ENCODE results near the gene KCP.
"Not testable (repeated sequence)": the region's sequence is repeated elsewhere in the genome, so short reads cannot be mapped to it uniquely, and the experiment has no call there.

Gene KCP

DNA sequence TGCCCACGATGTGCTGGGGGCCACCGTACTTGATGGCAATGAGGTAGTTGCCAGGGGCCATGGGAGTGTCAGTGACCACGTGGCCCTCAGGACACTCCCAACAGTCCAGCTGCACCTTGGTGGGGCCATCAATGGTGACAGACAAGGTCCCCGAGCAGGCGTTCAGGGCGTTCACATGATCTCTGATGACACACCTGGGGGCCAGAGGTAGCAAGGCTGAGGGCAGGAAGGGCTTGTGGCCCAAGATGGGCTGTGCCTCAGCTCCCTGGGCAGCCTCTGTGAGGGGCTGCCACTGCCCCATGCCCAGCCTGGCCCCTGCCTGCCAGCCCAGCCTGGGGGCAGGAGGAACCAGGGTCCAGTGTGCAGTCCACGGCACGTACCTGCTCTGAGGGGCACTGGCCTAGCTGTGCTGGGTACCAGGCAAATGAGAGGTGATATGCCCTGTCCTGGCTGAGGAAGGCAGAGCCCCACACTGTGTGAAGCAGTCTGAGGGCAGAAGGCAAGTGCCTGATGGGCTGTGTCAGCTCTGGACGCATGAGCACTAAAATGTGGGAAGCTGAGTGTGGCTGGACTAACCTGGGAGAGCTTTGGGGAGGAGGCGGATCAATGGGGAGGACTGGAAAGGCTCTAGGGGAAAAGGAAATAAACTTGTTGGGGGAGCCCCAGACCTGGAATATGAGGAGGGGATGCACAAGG is 3.5 kb upstream of the KCP start:
- TF ChIP-seq, protein P1, sequence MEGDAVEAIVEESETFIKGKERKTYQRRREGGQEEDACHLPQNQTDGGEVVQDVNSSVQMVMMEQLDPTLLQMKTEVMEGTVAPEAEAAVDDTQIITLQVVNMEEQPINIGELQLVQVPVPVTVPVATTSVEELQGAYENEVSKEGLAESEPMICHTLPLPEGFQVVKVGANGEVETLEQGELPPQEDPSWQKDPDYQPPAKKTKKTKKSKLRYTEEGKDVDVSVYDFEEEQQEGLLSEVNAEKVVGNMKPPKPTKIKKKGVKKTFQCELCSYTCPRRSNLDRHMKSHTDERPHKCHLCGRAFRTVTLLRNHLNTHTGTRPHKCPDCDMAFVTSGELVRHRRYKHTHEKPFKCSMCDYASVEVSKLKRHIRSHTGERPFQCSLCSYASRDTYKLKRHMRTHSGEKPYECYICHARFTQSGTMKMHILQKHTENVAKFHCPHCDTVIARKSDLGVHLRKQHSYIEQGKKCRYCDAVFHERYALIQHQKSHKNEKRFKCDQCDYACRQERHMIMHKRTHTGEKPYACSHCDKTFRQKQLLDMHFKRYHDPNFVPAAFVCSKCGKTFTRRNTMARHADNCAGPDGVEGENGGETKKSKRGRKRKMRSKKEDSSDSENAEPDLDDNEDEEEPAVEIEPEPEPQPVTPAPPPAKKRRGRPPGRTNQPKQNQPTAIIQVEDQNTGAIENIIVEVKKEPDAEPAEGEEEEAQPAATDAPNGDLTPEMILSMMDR (IDR thresholded peaks at IDR 0.05; ENCODE audit: borderline replicate concordance, insufficient read depth, low read depth, low read length) = no peak
- no peak overlapping the region for H3K4me3 ChIP-seq (ENCODE audit: low read depth, low read length)

DNA sequence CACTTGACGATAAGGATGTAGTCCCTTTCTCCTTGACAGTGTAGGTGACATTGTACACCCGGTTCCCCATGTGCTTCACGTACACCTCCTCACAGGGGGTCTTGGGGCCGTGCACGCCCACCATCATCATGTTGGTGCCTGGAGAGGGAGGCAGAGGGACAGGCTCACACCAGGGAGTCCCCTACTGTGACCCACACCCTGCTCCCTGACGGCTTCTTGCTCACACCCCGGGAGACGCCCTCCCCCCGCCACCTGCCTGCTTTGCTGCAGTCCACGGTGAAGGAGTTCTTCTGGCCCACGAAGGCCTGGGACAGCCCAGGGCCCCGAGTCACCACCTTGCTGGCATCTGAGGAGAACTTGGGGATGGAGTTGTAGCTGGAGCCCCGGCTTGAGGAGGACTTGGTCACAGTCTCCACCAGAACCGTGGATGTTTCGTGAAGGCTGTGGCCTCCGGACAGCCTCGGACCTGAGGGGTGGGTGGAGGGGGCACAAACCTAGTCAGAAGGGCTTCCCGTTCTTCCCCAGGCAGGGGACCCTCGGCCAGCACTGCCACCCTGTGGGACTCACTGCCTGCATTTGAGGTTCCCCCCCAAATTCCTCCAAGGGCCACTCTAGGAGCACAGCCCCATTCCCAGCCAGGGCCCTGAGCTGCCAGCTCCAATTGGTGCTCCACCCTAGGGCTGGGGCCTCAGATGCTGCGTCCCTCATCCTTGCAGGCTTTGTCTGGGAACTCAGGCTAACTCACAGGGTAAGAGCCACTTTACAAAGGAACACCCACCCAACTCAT is 2.4 kb upstream of the KCP start:
- H3K4me3 ChIP-seq (ENCODE audit: low read depth, low read length) = not testable (repeated sequence)

DNA sequence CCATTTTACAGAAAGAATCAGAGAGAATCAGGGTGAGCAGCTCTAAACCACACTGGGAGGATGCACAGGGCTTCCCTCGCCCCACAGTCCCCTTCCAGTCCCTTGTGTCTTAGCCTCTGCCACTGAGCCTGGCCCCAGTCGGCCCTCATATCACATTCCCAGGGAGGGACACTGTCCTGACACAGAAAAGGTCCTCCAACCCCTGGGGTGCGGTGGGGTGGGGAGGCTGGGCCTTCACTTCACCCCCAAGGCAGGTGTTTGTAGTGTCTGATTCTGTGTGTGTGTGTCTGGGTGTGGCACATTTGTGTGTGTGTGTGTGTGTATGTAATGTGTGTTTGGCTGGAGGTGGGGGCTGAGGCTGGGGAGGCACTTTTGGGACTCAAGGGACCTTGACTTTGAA is 1.8 kb upstream of the KCP start:
- TF ChIP-seq, protein P1 (IDR thresholded peaks at IDR 0.05; ENCODE audit: borderline replicate concordance, insufficient read depth, low read depth, low read length) = no peak
- no peak overlapping the region for H3K4me3 ChIP-seq (ENCODE audit: low read depth, low read length)

DNA sequence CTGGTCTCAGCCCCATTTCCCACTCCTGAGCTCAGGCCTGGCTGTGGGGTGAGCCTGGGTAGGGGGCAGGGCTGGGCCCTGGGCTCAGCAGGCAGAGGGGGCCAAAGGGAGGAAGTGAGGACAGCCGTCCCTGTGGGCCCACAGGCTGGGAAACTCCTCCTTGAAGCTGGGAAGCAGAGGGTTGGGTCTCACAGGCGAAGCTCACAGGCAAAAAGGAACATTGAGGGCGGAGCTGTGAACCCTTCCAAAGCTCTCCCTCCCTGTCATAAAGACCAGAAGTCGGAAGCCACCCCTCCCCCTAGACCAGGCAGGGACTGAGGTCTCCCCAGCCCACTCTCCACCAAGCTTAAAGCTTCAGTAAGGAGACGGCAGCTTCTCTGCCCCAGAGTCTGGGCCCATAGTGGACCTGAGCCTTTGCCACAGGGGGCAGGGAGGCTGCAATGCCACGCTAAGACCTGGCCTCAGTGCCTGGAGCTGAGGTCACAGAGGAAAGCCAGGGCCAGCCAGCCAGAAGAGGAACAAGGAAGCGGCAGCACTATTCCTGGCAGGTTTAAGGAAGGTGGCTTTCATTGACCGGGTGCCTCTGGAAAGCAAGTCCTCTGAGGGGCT is 1.0 kb upstream of the KCP start:
- TF ChIP-seq, protein P1 (IDR thresholded peaks at IDR 0.05; ENCODE audit: borderline replicate concordance, insufficient read depth, low read depth, low read length) = no peak
- no peak overlapping the region for H3K4me3 ChIP-seq (ENCODE audit: low read depth, low read length)

DNA sequence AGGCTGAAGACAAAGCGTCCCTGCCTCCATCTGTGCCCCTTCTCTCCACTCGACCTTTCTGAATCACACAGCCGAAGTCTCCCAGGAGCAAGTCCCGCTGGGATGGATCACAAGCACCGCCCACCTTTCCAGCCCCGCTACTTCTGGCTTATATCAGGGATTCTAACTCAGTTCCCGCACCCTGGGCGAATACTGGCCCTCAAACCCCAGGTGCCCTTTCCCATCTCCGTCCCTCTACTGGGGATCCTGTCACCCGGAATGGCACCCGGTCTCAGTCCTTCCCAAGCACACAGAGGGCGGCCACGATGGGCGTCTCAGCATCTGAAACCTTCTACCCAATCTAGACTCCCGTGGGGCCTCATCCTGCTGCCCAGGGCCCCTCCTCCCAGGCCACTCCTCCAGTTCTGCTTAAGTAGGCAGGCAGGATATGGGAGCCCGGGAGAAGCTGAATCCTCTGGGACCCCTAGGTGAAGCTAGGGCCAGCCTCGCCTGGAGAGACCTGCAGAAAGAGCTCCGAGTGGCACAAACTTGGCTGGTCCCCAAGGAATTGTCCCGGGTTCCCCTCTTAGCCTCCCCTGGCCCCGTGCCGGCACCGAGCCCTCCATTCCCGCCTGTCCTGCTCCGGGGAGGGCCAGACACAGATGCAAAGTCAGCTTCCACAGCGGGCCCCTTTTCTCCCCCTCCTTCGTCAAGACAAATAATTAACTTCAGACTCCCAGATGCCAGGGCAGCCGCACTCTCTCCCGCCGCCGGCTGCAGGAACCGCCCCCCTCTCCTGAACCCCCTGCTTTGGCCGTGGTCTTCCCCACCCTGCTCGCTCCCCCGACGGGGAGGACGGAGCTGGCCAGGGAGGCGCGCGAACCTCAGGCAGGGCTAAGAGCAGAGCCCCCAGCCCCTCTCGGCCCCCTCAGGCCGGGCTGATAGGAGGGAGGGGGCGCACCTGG is 612 bp downstream of the KCP start:
- no peak overlapping the region for H3K4me3 ChIP-seq (ENCODE audit: low read depth, low read length)
- TF ChIP-seq, protein P1 (IDR thresholded peaks at IDR 0.05; ENCODE audit: borderline replicate concordance, insufficient read depth, low read depth, low read length) = no peak

DNA sequence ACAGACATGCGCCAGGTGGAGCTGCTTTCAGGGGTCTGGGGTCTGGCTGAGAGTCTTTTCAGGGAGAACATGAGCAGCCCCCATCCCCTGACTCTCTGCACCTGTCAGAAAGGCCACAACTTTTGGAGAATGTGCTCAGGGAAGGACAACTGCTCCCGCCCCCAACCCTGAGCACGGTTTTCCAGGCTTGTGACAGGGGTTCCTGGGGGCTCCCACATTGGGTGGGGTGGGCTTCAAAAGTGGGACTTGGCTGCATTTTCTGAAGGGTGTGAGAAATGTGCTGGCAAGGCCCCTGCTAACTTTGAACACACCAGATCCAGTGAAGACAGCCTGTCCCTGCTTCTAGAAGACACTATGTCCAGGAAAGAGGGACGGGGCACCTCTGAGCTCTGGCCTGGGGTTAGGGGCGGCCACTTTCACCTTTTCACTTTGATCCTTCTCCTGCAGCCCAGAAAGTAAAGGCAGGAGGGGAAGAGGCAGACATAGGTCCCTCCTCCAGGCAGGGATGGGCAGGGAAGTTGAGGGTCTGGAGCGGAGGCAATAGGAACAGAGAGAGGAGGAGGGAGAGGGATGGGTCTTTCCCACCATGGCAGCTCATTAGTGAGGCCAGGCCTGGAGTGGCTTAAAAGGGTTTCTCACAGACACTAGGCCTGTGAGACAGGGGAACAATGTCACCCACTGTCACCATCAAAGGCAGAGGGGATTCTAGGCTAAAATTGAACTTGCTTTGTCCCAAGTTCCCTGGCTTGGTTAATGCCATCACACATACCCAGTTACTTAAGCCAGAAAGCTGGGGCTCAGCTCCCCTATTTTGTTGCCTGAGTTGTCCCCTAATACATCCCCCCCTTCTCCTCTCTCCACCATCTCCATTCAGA is 1.5 kb downstream of the KCP start:
- no peak overlapping the region for H3K4me3 ChIP-seq (ENCODE audit: low read depth, low read length)
- TF ChIP-seq, protein P1 (IDR thresholded peaks at IDR 0.05; ENCODE audit: borderline replicate concordance, insufficient read depth, low read depth, low read length) = no peak
